Retina (tissue), 1 donor: ENCODE data around the gene SIX1.

Experiments used
- DNase-seq: peaks from one replicate; pipeline ENCODE4 v3.0.0-alpha.2; 2016

SIX1 gene

DNA sequence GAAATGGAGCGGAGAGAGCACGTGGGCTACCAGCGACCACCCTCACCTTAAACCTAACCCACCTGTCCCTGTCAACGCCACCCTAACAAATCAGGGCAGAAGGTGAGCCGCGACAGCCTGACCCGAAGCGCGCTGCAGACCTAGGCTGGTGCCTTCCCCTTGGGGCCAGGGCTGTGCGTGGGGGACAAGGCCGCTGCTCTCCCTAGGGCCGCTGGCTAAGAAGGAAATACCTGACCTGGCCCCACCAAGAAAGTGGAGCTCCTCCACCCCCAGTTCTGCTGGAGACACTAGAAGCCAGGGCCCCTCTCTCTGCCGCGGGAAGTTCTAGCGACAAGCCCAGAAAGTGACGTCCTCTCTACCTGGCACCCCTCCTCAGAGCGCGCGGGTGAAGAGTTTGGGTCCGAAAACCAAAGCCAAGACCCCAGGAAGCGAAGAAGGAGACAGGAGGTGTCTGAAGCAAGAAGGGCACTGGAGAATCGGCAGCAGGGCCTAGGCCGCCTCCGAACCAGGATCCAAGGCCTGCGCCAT lies 7.5 kb downstream of the SIX1 start:
- no peak for DNase-seq

DNA sequence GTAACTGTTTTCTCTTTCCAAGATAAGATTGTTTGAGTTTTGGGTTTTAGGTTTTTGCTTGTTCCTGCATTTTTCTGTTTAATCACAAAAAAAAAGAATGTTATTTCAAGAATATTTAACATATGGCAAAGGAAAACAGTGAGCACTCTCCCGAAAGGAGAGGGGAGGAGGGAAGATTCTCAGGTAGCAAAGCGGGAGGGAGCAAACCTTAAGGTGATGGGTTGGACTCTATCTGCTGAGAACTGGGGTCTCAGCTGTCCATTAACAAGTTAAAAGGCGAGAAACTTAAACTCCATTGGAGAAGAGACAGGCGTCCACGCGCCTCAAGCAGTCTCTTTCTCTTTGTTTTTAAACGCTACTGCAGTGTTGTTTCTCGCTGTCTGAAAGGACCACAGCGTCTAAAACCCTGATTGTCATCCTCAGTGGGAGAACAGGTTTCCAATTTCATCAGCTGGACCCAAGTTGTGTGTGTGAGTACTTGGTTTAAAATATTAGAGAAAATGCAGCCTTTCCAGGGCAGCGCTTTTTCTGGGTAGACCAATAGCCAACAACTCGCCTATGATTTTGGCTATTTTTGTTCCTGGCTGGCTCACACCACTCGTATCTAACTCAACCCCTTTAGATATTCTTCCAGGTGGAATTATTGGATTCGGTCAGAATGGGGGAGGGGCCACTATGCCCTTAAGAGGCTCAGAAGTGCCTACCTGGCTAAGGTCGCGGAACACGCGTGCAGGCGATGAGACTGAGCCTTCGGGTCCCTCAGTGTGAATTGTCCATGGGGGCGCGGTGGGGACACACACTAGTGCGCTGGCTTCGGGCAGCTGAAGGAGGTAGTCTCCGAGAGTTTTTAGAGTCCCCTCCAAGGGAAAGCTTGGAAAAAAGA lies 8.2 kb downstream of the SIX1 start:
- peak; percentile 45 for DNase-seq

- no peak for DNase-seq
These were observed 9.6 kb downstream of the SIX1 start for GRCh38 chr14:60639674-60640073.

- peak; percentile 84 for DNase-seq
These were observed 11.6 kb downstream of the SIX1 start for GRCh38 chr14:60637479-60638315.

- DNase-seq = no peak
These were observed 12.3 kb downstream of the SIX1 start for GRCh38 chr14:60636879-60637478.

- DNase-seq = no peak
These were observed 15.1 kb downstream of the SIX1 start for GRCh38 chr14:60634153-60634552.

GRCh38 chr14:60632777-60633176 lies 16.5 kb downstream of the SIX1 start:
- DNase-seq = no peak

DNA sequence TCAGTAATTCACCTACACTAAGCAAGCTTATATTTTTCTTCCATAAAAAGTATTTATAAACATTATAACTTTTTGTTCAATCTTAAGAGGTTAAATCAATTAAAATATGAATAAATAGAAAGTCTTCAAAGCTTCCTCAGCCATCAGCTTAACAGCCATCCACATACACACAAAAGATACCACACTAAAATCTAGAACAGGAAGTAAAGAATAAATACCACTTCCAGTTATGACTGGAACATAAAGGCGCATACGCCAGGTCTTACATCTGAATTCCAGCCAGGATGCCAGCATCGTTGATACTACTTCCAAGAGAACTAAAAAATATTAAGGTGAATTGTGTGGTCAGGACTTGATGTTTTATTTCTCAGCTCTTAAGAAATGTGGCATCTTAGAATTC lies 17.0 kb downstream of the SIX1 start:
- DNase-seq = no peak

DNA sequence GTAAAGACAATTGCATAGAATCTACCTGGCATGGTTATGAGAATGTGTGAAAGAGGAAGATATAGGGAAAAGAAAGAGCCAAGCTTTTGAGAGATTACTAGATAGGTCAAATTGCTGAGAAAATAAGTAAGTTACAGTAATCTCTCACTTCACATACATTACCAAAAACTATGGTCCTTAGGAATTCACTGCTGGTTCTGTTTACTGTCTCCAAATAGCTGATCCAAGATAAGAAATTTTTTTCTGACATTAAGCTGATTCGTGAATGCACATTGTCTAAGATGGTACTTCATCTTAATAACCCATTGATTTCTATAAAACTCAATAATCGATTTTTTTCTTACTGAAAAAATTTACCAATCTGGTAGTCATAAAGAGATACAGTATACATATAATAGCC lies 17.4 kb downstream of the SIX1 start:
- DNase-seq = no peak

GRCh38 chr14:60630129-60630528 lies 19.1 kb downstream of the SIX1 start:
- no peak for DNase-seq

DNA sequence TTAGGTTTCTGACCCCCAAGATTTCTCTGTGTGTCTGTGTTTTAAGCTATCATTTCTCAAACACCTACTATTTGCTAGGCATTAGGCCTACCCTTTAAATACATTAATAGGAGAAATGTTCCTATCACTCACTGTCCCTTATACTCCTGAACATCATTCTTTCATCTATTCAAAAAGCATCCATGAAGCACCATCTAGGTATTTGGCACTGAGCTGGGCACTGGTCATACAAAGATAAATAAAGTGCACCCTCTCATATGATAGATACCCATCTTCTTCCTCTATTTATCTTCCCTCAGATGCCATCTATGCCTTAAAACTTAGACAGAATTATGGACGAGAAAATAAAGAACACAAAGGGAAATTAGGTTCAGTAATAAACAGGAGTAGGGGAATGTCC lies 20.4 kb downstream of the SIX1 start:
- DNase-seq = no peak

GRCh38 chr14:60622917-60623257 lies 26.4 kb downstream of the SIX1 start:
- DNase-seq = no peak

- no peak for DNase-seq
These were observed 26.9 kb downstream of the SIX1 start for GRCh38 chr14:60622210-60622916.

DNA sequence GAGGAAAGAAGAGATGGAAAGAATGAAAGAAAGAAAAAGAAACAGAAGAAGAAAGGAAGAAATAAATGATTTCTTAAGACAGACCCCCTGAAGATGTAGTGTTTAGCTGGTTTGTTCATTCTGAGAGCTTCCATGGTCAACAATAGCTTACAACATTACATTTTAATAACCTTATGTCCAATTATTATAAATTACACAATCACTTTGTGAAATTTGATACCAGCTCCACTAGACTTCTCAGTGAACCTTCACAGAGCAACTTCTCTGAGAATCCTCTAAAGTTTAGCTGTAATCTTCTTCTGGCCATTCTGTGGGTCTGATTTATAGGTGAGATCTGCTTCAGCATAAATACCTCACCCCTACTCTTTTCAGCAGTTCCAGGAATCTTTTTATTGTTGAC lies 27.9 kb downstream of the SIX1 start:
- no peak for DNase-seq

- no peak for DNase-seq
These were observed 31.0 kb downstream of the SIX1 start for GRCh38 chr14:60618241-60618640.

- no peak for DNase-seq
These were observed 32.8 kb downstream of the SIX1 start for GRCh38 chr14:60616461-60616959.

- no peak for DNase-seq
These were observed 47.0 kb downstream of the SIX1 start for GRCh38 chr14:60602291-60602690.

DNA sequence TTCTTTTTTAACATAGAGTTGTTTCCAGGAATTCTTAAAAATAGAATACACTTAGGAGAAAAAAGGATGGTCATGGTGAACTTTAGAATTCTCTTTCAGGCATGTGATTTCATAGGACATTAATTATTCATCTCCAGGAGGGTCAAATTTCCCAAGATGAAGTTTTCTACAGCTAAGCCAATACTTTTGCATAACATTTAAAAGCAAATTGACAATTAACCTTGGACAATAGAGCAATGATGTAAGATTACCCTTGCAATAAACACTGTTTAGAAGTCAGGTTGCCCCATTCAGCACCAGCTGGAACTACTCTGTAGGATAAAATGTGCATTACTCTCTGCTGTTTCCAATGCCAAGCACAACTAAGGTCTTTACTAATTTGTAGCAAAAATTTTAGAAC lies 49.5 kb downstream of the SIX1 start:
- no peak for DNase-seq

DNA sequence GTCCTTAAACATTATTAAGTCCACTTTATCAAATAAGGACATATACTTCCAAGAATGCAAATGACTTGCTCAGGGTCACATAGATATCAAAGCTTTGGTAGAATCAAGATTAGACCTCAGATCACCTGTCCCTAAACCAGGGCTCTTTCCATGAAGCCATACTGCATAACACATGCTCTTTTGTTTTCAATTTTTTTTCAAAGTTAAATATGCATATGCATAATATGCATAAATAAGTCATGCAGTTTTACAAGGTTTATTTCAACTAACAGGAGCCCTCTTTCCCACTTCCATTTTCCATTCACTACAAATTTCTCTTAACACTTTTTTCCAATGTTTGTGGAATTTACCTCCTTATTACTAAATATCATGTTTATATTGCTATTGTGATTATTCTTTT lies 53.1 kb downstream of the SIX1 start:
- no peak for DNase-seq

- DNase-seq = no peak
These were observed 55.2 kb downstream of the SIX1 start for GRCh38 chr14:60594062-60594461.
